HUES6 (cell line): ENCODE data around the gene PALB2.

Experiments used
- H3K27ac ChIP-seq: 2 replicates; pipeline ENCODE4 v1.7.0; 2013; ENCODE audit warnings: low read depth, mild to moderate bottlenecking, low read length, inconsistent platforms
- H3K27me3 ChIP-seq: 2 replicates; pipeline ENCODE4 v1.6.1; 2013; ENCODE audit warnings: low read length; ENCODE audit not compliant: control insufficient read depth, insufficient read depth
- H3K36me3 ChIP-seq: 2 replicates; pipeline ENCODE4 v1.6.1; 2013; ENCODE audit warnings: low read length; ENCODE audit not compliant: control insufficient read depth, insufficient read depth
- H3K4me1 ChIP-seq: 2 replicates; pipeline ENCODE4 v1.6.1; 2013; ENCODE audit warnings: low read length; ENCODE audit not compliant: control insufficient read depth, insufficient read depth
- H3K4me3 ChIP-seq: 2 replicates; pipeline ENCODE4 v1.5.1; 2013; ENCODE audit warnings: low read depth, low read length
- H3K9ac ChIP-seq: one replicate; pipeline ENCODE4 v1.6.1; 2013; ENCODE audit warnings: mild to moderate bottlenecking, low read length
- H3K9me3 ChIP-seq: 2 replicates; pipeline ENCODE4 v1.6.1; 2013; ENCODE audit warnings: low read depth, low read length; ENCODE audit not compliant: control insufficient read depth, insufficient read depth

The PALB2 gene

GRCh38 chr16:23579371-23579770 lies 61.7 kb downstream of the PALB2 start:
- H3K36me3 ChIP-seq = peaks cover 62% of the 10 kb centered on the region
- no peak overlapping the region for H3K27ac ChIP-seq
- no peak overlapping the region for H3K9ac ChIP-seq
- H3K9me3 ChIP-seq = no peaks in the 10 kb centered on the region
- H3K4me1 ChIP-seq = no peaks in the 10 kb centered on the region
- no peaks in the 10 kb centered on the region for H3K27me3 ChIP-seq
- no peak overlapping the region for H3K4me3 ChIP-seq

GRCh38 chr16:23578101-23578830 lies 62.8 kb downstream of the PALB2 start:
- Histone ChIP-seq H3K27ac (peak overlapping the region; percentile 18; the same call in 1 of the 2 replicates), H3K27me3 (no peaks in the 10 kb centered on the region), H3K4me1 (no peaks in the 10 kb centered on the region), H3K9me3 (no peaks in the 10 kb centered on the region), H3K9ac (no peak overlapping the region), H3K4me3 (no peak overlapping the region), H3K36me3 (peaks cover 69% of the 10 kb centered on the region)

DNA sequence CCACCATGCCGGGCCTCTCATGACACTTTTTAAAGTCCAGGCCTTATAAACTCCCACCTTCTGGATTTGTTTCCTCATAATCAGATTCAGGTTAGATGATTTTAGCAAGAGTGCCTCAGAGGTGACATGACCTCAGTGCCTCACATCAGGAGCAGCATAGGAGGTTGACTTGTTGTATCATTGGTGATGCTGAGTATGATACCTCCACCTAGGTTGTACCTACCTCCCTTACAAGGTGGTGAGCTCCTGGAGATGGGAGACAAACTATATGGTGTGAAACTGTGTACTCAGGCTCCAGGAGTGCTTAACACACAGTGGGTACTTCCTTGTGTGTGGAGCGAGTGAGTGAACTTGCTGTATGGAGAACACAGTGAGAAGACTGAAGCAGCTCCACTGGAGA lies 63.6 kb downstream of the PALB2 start:
- H3K9me3 ChIP-seq = no peaks in the 10 kb centered on the region
- H3K27me3 ChIP-seq = no peaks in the 10 kb centered on the region
- peaks cover 74% of the 10 kb centered on the region for H3K36me3 ChIP-seq
- no peaks in the 10 kb centered on the region for H3K4me1 ChIP-seq
- H3K9ac ChIP-seq = no peak overlapping the region
- H3K4me3 ChIP-seq = no peak overlapping the region
- no peak overlapping the region for H3K27ac ChIP-seq

- no peak overlapping the region for H3K27ac ChIP-seq
- H3K36me3 ChIP-seq = peaks cover 75% of the 10 kb centered on the region
- H3K9me3 ChIP-seq = no peaks in the 10 kb centered on the region
- no peak overlapping the region for H3K4me3 ChIP-seq
- no peaks in the 10 kb centered on the region for H3K27me3 ChIP-seq
- no peaks in the 10 kb centered on the region for H3K4me1 ChIP-seq
- H3K9ac ChIP-seq = no peak overlapping the region
Observed at GRCh38 chr16:23575834-23576233, 65.3 kb downstream of the PALB2 start.

- Histone ChIP-seq H3K4me1 (no peaks in the 10 kb centered on the region), H3K9ac (no peak overlapping the region), H3K36me3 (peaks cover 74% of the 10 kb centered on the region)
Observed at GRCh38 chr16:23573817-23574216, 67.3 kb downstream of the PALB2 start.

DNA sequence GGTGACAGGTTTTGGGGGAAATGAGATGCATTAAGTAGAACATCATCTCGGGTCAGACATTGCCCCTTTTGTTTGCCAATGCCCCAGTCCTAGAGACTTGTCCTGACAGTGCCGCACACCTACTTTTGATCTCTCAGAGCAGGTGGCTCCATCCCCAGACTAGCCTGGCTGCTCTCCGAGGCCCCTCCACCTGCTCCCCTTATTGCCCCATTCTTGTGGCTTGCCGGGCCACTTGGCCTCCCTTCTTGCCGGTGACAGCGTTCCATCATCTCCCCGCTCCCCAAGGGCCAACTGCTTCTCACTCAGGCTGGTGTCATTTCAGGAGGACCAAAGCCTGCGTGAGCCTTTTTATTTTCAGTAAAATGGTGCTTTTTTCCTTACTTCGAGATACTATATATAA lies 68.7 kb downstream of the PALB2 start:
- Histone ChIP-seq H3K4me3 (no peak overlapping the region), H3K27ac (no peak overlapping the region), H3K9ac (no peak overlapping the region), H3K4me1 (no peaks in the 10 kb centered on the region), H3K27me3 (no peaks in the 10 kb centered on the region), H3K9me3 (no peaks in the 10 kb centered on the region), H3K36me3 (peaks cover 77% of the 10 kb centered on the region)

More at GRCh38 chr16:23573817-23574216, 67.3 kb downstream of the PALB2 start:
- Histone ChIP-seq H3K4me3 (no peak overlapping the region), H3K27me3 (no peaks in the 10 kb centered on the region), H3K27ac (no peak overlapping the region), H3K9me3 (no peaks in the 10 kb centered on the region)

GRCh38 chr16:23571895-23572294 lies 69.2 kb downstream of the PALB2 start:
- no peaks in the 10 kb centered on the region for H3K27me3 ChIP-seq
- H3K9me3 ChIP-seq = no peaks in the 10 kb centered on the region
- H3K27ac ChIP-seq = no peak overlapping the region
- peaks cover 82% of the 10 kb centered on the region for H3K36me3 ChIP-seq
- H3K4me1 ChIP-seq = no peaks in the 10 kb centered on the region
- H3K4me3 ChIP-seq = no peak overlapping the region
- H3K9ac ChIP-seq = no peak overlapping the region

DNA sequence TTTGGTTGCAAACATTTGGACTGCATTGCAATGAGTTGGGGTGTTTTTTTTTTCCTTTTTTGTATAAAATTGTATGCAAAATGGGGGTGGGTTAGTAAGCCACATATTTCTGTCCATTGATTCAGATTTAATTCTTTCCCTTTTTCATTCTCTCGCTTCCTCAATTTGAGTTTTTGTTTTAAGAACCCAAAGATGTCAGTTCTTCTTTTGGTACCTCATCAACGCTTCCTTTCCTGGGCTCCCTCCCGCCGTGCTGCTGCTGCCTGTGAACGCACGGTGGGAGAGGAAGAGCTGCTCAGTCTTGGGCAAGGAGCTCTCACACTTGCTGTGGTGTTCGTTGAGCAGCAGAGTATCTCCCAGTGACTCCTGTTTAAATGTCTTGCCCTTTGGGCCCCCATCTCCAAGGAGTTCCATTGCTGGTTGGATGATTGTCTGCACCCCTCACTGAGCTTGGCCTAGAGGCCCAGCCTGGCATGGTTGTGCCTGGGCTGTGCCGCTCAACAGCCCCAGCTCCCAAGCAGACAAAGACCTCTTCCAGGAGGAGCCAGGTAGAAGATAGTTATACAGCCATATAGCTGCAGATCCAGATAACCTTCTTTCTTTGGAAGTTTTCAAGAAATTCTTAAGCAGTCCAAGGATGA lies 70.0 kb downstream of the PALB2 start:
- Histone ChIP-seq H3K36me3 (peaks cover 88% of the 10 kb centered on the region), H3K4me3 (no peak overlapping the region), H3K27me3 (no peaks in the 10 kb centered on the region), H3K4me1 (no peaks in the 10 kb centered on the region), H3K9me3 (no peaks in the 10 kb centered on the region), H3K9ac (no peak overlapping the region), H3K27ac (no peak overlapping the region)

- no peaks in the 10 kb centered on the region for H3K9me3 ChIP-seq
- no peaks in the 10 kb centered on the region for H3K4me1 ChIP-seq
- H3K9ac ChIP-seq = no peak overlapping the region
- no peak overlapping the region for H3K27ac ChIP-seq
- H3K27me3 ChIP-seq = no peaks in the 10 kb centered on the region
- no peak overlapping the region for H3K4me3 ChIP-seq
- peaks cover 95% of the 10 kb centered on the region for H3K36me3 ChIP-seq
Observed at GRCh38 chr16:23567602-23568001, 73.5 kb downstream of the PALB2 start.

GRCh38 chr16:23566724-23567123 lies 74.4 kb downstream of the PALB2 start:
- Histone ChIP-seq H3K4me1 (no peaks in the 10 kb centered on the region), H3K4me3 (no peak overlapping the region), H3K9me3 (no peaks in the 10 kb centered on the region), H3K27me3 (no peaks in the 10 kb centered on the region), H3K9ac (no peak overlapping the region), H3K36me3 (peaks cover 96% of the 10 kb centered on the region), H3K27ac (no peak overlapping the region)

- Histone ChIP-seq H3K36me3 (peaks cover 96% of the 10 kb centered on the region), H3K9me3 (no peaks in the 10 kb centered on the region), H3K27ac (no peak overlapping the region), H3K27me3 (no peaks in the 10 kb centered on the region), H3K4me1 (no peaks in the 10 kb centered on the region), H3K4me3 (no peak overlapping the region), H3K9ac (no peak overlapping the region)
Observed at GRCh38 chr16:23564575-23565363, 76.3 kb downstream of the PALB2 start.
